Measurements from ENCODE around the gene FASLG.
"Not testable (repeated sequence)": the region's sequence is repeated elsewhere in the genome, so short reads cannot be mapped to it uniquely, and the experiment has no call there.

FASLG gene

DNA sequence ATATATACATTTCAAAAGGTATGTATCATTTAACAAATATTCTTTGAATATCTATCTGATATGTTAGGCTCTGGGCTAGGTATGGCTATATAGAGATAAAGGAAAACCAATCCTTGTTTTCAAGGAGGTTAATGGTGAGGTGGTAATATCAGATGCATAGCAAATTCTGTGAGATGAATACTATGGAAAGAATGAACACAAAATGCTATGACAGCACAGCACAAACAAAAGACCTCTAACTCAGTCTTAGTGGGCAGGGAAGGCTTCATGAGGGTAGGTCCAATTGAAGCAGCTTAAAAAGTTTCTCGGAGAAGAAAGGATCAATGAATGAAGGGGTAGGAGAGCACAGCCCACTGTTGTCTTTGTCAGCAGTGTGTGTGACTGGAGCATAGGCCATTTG, 27.2 kb downstream of the FASLG start:
- DNase-seq: no peak

DNA sequence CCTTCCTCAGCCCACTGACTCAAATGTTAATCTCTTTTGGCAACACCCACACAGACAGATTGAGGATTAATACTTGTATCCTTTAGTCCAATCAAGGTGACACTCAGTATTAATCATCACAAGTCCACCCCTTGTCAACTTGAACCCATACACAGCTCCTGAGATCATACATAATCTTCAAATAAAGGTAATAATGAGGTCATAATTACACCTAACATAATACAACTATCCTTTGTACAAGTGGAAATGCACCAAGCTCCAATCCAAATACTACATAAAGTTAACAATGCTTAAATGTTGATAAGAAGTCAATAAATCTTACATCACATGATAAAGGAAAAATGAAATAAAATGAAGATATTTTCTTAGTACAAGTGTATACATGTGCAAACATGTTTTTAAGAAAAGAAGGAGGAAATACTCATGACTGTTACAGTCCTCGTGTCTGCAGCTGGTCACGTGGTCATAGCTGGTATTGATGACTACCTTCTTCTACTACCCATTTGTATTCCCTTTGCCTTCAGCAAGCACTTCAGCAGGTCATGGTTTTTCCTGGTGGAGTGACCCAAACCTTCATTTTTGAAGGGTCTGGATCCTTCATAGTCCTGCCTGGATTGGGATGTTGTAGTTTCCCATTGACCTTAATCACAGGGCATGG, 29.7 kb downstream of the FASLG start:
- not testable (repeated sequence) for DNase-seq

DNA sequence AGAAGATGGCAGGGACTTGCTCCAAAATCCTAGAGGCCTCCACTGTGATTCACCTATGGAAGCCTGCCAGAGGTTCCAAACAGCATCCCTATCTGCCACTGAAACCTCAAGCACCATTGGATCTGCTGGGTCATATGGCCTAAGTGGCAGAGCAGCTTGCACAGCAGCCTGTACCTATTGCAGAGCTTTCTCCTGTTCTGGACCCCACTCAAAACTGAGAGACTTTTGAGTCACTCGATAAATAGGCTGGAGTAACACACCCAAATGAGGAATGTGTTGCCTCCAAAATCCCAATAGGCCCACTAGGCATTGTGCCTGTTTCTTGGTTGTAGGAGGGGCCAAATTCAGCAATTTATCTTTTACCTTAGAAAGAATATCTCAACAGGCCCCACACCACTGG, 32.0 kb downstream of the FASLG start:
- DNase-seq: not testable (repeated sequence)

DNA sequence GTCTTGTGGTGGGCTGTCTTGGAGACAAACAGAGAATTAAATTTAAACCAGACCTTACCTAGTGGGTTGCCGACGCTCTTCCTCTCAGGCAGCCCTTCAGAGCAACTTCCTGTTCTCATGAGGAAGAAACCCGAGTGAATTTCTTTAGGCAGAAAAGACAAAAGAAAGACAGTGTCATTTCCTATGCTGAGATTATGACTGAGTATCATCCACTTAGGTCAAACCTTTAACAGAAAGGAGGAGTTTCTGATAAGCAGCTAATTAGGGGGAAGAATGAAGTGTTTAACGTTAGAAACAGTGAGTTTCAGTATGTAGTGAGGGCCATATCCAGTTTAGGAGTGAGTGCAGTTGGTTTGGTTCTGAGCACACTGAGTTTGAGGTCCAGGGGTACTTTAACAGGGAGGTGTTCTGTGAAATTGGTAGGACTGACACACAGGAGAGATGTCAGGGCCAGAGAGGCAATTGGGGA, 38.7 kb downstream of the FASLG start:
- no peak for DNase-seq

DNA sequence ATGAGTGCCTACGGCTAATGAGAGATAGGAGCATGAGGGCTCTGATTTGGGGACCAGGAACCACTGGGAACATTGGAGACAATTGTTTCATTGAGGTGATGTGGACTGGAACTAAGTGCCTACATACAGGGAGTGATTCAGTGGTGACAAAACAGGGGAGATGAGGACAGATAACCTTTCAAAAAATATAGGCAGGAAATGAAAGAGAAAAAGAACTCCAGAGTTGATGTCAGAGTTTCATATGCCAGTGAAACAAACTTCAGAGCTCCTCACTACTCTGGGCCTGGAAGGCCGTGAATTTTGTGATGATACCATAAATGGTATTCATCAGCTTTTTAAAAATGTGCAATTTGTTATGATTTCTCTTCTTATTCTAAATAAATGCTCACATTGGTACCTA, 39.3 kb downstream of the FASLG start:
- no peak for DNase-seq

DNA sequence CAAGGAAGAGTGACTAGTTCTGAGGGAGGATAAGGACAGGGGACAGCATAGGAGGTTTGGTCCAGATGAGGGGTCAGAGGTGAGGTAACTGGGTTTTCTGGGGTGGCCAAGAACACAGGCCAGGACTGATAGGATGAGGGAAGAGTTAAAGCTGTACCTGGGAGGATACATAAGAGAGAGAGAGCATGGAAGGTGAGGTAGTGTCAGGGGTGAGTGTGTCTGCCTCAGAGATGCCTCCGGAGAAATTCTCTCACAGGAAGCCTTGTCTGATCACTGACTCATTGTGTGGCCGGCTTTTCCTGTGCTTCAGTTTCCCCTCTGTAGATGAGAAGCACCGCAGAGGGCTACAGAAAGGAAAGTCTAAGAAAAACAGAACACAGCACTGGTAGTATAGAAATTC, 40.2 kb downstream of the FASLG start:
- DNase-seq: no peak

DNA sequence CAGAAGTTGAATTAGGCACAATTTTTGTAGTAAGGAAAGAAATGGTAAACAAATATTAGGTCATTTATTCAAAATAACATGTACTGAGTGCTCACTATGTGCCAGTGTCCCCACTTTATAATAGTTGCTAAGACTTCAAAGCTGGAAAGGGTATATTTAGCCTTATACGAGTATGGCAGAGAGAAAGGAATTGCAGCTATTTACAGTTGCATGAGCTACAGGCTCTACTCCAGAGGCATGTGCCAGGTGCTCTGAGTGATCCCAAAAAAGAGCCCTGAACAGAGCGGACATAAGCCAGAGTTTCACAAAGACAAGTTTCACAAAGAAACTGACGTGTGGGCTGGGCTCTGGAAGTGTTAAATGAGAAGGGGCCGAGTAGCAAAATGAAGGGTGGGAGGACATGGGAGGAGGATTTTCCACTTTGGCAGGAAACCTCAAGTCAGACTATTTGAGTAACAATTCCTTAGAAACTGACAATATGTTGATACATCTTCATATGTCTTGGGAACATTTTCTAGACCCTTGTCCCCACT, 40.9 kb downstream of the FASLG start:
- no peak for DNase-seq

DNA sequence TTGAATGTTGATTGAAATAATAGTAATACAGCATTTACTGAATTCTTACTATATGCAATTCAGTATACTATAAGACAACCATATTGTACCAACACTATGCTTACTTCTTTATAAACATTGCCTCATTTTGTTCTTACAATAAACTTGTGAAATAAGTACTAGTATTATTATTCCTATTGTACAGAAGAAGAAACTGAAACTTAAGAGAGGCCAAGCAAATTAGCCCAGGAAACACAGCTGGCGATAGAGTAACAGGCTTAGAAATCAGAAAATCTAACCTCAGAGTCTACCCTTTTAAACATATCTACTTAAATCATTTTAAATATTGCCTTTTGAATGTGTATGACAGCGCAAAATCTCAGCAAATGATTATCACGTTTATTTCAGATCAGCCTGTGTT, 41.7 kb downstream of the FASLG start:
- no peak for DNase-seq

DNA sequence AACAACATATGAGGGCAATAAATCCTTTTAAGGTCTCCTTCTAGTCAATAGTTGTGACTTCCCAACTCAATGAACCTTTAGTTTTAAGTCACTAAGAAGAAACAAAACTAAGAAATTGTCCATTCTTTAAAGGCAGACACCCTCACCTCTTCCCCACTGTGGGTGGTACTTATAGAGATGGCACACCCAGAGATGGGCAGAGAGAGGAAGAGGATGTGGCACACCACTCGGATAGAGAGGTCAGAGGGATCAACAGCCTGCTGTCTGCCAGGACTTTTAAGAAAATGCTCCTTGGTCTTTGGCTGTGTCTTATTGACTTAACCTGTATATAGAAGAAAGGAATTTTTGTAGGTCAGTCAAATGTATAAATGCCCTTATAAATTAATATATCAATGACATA, 45.1 kb downstream of the FASLG start:
- DNase-seq: no peak

DNA sequence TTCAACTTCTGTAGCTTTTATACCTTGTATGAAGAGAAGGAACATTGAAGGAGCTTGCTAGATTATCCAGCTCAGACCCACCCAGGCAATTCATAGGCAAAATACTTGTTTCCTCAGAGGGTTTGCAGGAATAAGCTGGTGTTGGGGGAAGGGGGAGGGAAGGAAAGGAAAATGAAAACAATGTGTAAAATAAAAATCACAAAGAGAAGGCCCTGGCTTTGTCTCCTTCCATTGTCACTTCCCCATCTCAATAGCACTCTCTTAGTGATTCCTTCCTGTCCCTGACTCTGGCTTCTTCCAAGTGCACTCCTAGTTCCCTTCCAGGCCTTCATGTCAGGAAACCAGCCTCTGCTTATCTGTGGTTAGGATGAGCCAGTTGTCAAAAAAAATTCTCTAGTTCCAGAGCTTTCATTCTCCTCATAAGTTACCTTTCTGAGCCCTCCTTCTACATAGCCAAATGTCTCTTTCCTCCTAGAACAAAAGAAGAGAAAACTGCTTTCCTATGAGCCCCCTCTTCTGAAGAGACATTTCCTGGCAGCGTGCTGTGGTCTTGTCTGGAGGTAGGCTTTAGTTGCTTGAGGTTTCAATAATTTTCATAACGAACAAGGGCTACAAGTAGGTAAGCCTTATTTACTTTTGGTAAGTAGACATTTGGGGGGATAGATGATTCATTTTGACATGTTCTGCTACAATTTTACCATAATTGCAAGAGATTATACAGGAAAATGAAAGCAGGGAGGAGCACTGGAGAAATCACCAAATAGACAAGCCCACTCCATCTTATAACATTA, 45.7 kb downstream of the FASLG start:
- no peak for DNase-seq

DNA sequence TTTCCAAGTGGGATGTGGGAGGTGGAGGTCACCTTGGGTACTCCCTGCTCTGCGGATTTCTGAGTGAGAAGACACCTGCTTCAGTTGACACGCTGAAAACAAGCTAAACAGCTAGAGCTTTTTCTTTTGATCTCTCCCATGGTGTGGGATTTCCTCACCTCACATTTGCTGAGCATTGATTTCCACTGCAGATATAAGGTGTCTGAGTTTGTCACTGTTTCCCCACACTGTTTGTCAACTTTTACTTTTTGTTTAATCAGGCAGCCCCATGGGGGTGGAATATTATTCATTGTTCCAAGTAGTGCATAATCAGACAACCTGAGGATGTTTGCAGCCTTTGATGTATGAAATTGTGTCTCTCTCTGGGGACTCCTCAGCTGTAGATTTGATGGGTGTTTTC, 49.5 kb downstream of the FASLG start:
- no peak for DNase-seq

DNA sequence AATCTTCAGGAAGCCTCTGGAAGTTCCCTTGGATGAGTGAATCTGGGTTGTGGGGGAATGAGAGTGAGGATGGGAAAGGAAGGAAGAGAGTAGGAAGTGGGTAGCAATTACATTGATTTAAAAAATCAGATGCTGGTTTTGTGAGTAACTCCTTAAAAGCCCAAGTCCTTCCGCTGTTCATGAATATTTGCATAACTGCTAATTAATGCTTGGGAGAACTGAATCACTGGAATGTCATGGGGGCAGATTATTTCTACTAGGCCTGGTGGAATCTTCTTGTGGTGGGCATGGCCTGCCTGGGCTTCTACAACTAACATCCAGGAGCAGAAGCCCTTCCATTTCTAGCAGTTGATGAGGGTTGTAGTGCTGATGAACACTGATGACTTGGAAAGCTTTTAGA, 52.7 kb downstream of the FASLG start:
- no peak for DNase-seq

DNA sequence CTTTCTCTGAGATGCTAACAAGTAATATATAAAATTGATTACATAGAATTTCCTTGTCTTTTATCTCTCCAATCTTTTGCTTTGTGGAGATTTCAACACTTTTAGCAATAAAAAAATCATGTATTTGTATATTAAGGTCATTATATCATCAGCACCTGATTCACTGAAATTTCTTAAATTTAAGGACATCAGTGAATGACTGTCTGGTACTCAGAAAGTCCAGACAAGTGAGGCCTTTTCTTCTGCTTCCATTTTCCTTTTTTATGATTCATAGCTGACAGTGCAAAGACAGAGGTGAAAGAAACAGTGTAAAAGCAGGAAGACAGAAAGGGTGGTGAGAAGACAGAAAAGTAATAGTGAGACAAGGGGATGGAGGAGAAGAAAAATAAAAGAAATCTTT, 54.6 kb downstream of the FASLG start:
- no peak for DNase-seq

Data from eye (tissue), 1 donor.